SIG-M5 (cell line): Measurements from ENCODE around the gene CMTM4.
"Not testable (repeated sequence)": the region's sequence is repeated elsewhere in the genome, so short reads cannot be mapped to it uniquely, and the experiment has no call there.

ENCODE experiments used
- DNase-seq: peaks from one replicate; lab custom pipeline; 2025; lab: John Stamatoyannopoulos, UW

Gene CMTM4

GRCh38 chr16:66592241-66592640 lies 104.3 kb downstream of the CMTM4 start:
- no peak for DNase-seq

GRCh38 chr16:66591018-66591417 lies 105.5 kb downstream of the CMTM4 start:
- DNase-seq: no peak

- DNase-seq: no peak
These were observed 106.2 kb downstream of the CMTM4 start for GRCh38 chr16:66590322-66590721.

GRCh38 chr16:66588981-66589713 lies 107.4 kb downstream of the CMTM4 start:
- DNase-seq: no peak

GRCh38 chr16:66587881-66588600 lies 108.5 kb downstream of the CMTM4 start:
- no peak for DNase-seq

- no peak for DNase-seq
These were observed 110.9 kb downstream of the CMTM4 start for GRCh38 chr16:66585481-66586239.

- DNase-seq: no peak
These were observed 115.1 kb downstream of the CMTM4 start for GRCh38 chr16:66581246-66581952.

GRCh38 chr16:66580605-66581209 lies 115.8 kb downstream of the CMTM4 start:
- no peak for DNase-seq

- no peak for DNase-seq
These were observed 117.7 kb downstream of the CMTM4 start, which contains the start of gene CMTM2 for GRCh38 chr16:66578651-66579531. Gene CMTM2, plus strand, starts transcription at chr16:66579463. Its CDS starts 145 bp downstream, at chr16:66579608.

GRCh38 chr16:66576296-66576695 lies 120.2 kb downstream of the CMTM4 start:
- no peak for DNase-seq

- no peak for DNase-seq
These were observed 121.5 kb downstream of the CMTM4 start for GRCh38 chr16:66575060-66575459.

- DNase-seq: no peak
These were observed 122.0 kb downstream of the CMTM4 start for GRCh38 chr16:66574531-66574930.

GRCh38 chr16:66574081-66574480 lies 122.5 kb downstream of the CMTM4 start:
- DNase-seq: no peak

- DNase-seq: no peak
These were observed 124.2 kb downstream of the CMTM4 start for GRCh38 chr16:66572356-66572755.

- DNase-seq: no peak
These were observed 126.6 kb downstream of the CMTM4 start for GRCh38 chr16:66569827-66570405.

- no peak for DNase-seq
These were observed 127.4 kb downstream of the CMTM4 start for GRCh38 chr16:66569131-66569530.

- DNase-seq: no peak
These were observed 128.2 kb downstream of the CMTM4 start for GRCh38 chr16:66568355-66568754.

- DNase-seq: not testable (repeated sequence)
These were observed 129.3 kb downstream of the CMTM4 start for GRCh38 chr16:66567270-66567669.

- no peak for DNase-seq
These were observed 130.3 kb downstream of the CMTM4 start, which contains the start of gene CMTM1 for GRCh38 chr16:66566051-66566901. Gene CMTM1, plus strand, starts transcription at chr16:66566439. Its CDS starts 75 bp downstream, at chr16:66566514.
